A673 (cell line): Measurements from ENCODE around the gene SYNDIG1L.

Experiments used
- CTCF ChIP-seq: fragments of 300-800, 200-600 bp; sonication (generic); conservative IDR thresholded peaks from 2 replicates; pipeline ENCODE4 v1.5.1; 2017; ENCODE audit warnings: low read depth, mild to moderate bottlenecking, antibody characterized with exemption, low read length, moderate library complexity, mixed read lengths
- EZH2 ChIP-seq: fragments of 200-600 bp; sonication (generic); IDR thresholded peaks from 2 replicates; pipeline ENCODE4 v1.6.1; 2017; ENCODE audit warnings: borderline replicate concordance, low read depth, mild to moderate bottlenecking, mixed read lengths, antibody characterized with exemption, low read length; ENCODE audit not compliant: poor library complexity, severe bottlenecking

GRCh38 chr14:74421981-74422380, 4.0 kb downstream of the SYNDIG1L start:
- TF ChIP-seq CTCF: no peak
- no peak for TF ChIP-seq EZH2
